ENCODE measurements around the gene HES5. TPM values are rescaled to one million over a fixed set of nuclear protein-coding genes. Genes with fewer than 3 reads are reported as not detected.

Gene HES5
- total RNA-seq, 1 experiment from 2014 or later, result not detected

- no peak overlapping the region for H3K4me2 ChIP-seq (ENCODE audit: insufficient read depth, insufficient read length, low read length)
- DNase-seq, result no peak
- Mint-ChIP-seq H3K27ac (no peak overlapping the region), H3K27me3 (ENCODE audit: low read depth) (peaks cover 32% of the 10 kb centered on the region), H3K4me1 (no peaks in the 10 kb centered on the region), H3K36me3 (ENCODE audit: insufficient read depth in 1 of 3, low read depth in 3 of 3) (0 out of 7 replicates have a peak, but pooled peaks cover 0 to 8% (median 0%) of the 10 kb centered on the region in 3 experiments), H3K4me3 (no peak overlapping the region), H3K9me3 (peaks cover 14 to 16% of the 10 kb centered on the region in 2 experiments)
- H4K20me1 ChIP-seq (ENCODE audit: control insufficient read depth, insufficient read depth, insufficient read length), result no peaks in the 10 kb centered on the region
- no peaks in the 10 kb centered on the region for H3K4me1 ChIP-seq (ENCODE audit: insufficient read depth, low read length)
- no peak overlapping the region for H3K9ac ChIP-seq (ENCODE audit: extremely low read depth, insufficient read length, low read length)
- no peak overlapping the region for H2AK5ac ChIP-seq (ENCODE audit: insufficient read length, low read length)
- no peaks in the 10 kb centered on the region for H3K9me3 ChIP-seq (ENCODE audit: control insufficient read depth, low read depth, low read length)
- H4K91ac ChIP-seq (ENCODE audit: insufficient read length, low read depth, low read length), result no peak overlapping the region
- no peak overlapping the region for H3T11ph ChIP-seq (ENCODE audit: low read length)
- H3K27ac ChIP-seq (ENCODE audit: insufficient read length, low read depth, low read length), result no peak overlapping the region
- H2BK20ac ChIP-seq (ENCODE audit: low read depth, low read length, poor library complexity, severe bottlenecking), result no peak overlapping the region
- H2BK12ac ChIP-seq (ENCODE audit: insufficient read length, low read depth, low read length), result no peak overlapping the region
- no peak overlapping the region for H3K56ac ChIP-seq (ENCODE audit: insufficient read length, low read depth, low read length)
- H3K27me3 ChIP-seq (ENCODE audit: insufficient read depth, low read length), result no peaks in the 10 kb centered on the region
- no peak overlapping the region for H3K23ac ChIP-seq (ENCODE audit: insufficient read length, low read depth, low read length)
- TF ChIP-seq, protein P1, sequence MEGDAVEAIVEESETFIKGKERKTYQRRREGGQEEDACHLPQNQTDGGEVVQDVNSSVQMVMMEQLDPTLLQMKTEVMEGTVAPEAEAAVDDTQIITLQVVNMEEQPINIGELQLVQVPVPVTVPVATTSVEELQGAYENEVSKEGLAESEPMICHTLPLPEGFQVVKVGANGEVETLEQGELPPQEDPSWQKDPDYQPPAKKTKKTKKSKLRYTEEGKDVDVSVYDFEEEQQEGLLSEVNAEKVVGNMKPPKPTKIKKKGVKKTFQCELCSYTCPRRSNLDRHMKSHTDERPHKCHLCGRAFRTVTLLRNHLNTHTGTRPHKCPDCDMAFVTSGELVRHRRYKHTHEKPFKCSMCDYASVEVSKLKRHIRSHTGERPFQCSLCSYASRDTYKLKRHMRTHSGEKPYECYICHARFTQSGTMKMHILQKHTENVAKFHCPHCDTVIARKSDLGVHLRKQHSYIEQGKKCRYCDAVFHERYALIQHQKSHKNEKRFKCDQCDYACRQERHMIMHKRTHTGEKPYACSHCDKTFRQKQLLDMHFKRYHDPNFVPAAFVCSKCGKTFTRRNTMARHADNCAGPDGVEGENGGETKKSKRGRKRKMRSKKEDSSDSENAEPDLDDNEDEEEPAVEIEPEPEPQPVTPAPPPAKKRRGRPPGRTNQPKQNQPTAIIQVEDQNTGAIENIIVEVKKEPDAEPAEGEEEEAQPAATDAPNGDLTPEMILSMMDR (conservative IDR thresholded peaks at IDR 0.05), result no peak
- no peak overlapping the region for H2BK15ac ChIP-seq (ENCODE audit: low read depth, low read length)
- H3K4ac ChIP-seq (ENCODE audit: low read depth, low read length), result no peak overlapping the region
- H3K23me2 ChIP-seq (ENCODE audit: insufficient read length, low read depth, low read length, poor library complexity, severe bottlenecking), result no peaks in the 10 kb centered on the region
- H2AFZ ChIP-seq (ENCODE audit: low read length), result no peak overlapping the region
- no peak overlapping the region for H4K8ac ChIP-seq (replicated peaks; ENCODE audit: insufficient read length, low read depth, low read length)
- H3K14ac ChIP-seq (ENCODE audit: insufficient read depth, low read length), result no peak overlapping the region
- H3K18ac ChIP-seq (ENCODE audit: insufficient read length, low read depth, low read length), result no peak overlapping the region
- no CpG with 5 or more reads among the region's 4 CpGs for WGBS (ENCODE audit: extremely low coverage, insufficient read length, low lambda C conversion rate)
- no peak overlapping the region for H4K5ac ChIP-seq (ENCODE audit: insufficient read length, low read depth, low read length)
- no peak overlapping the region for H2BK120ac ChIP-seq (ENCODE audit: low read depth, low read length, poor library complexity, severe bottlenecking)
- no peak overlapping the region for H2BK5ac ChIP-seq (ENCODE audit: insufficient read length, low read length)
- no peaks in the 10 kb centered on the region for H3K79me1 ChIP-seq (ENCODE audit: insufficient read depth, low read depth, low read length, poor library complexity, severe bottlenecking)
- no peaks in the 10 kb centered on the region for H3K79me2 ChIP-seq (ENCODE audit: insufficient read depth, low read length)
Measured at GRCh38 chr1:2486041-2486440, 44.0 kb downstream of the HES5 start.
